ENCODE results near the gene C19orf12.

GRCh38 chr19:29662278-29662603 is 52.8 kb downstream of the C19orf12 start:
- TF ChIP-seq EZH2 (optimal IDR thresholded peaks at IDR 0.05; ENCODE audit: low read depth, low read length), result no peak
- TF ChIP-seq CTCF (IDR thresholded peaks at IDR 0.05; ENCODE audit: low read length), result no peak
